K562 (cell line): ENCODE results near the gene OPCML. TPM values are rescaled to one million over a fixed set of nuclear protein-coding genes. Genes with fewer than 3 reads are reported as not detected.
"Not testable (repeated sequence)": the region's sequence is repeated elsewhere in the genome, so short reads cannot be mapped to it uniquely, and the experiment has no call there.

Source experiments
- ATAC-seq: fragments of 200-7000 bp; cut with Tn5 transposase; 3 replicates; pipeline ENCODE4 v1.9.1; 2020; ENCODE audit warnings: moderate library complexity
- BruUV-seq: library from RNA; stranded (reverse); fragments of 400-500 nt; replicated peaks from 2 replicates; lab custom pipeline; 2021; lab: Mats Ljungman, UMichigan
- CTCF ChIA-PET: fragments of 300-600 bp; formaldehyde crosslinking; extraction: SDS; loops from one replicate; lab custom pipeline; 2021; ENCODE audit warnings: low intra/inter-chr PET ratio; lab: Yijun Ruan, JAX
- POLR2A ChIA-PET: fragments of 300-600, 350-650 bp; sonication (Branson Sonifier 250); formaldehyde crosslinking; extraction: SDS; loops from one replicate; lab custom pipeline; 2021; ENCODE audit warnings: antibody characterized with exemption, inconsistent platforms; lab: Yijun Ruan, JAX
- DNase-seq, 4 experiments: peaks; one replicate each; pipeline versions ENCODE4 v3.0.0 to v3.0.0-alpha.2; 2011 to 2018; ENCODE audit warnings: low spot score in 3 of 4, mixed read lengths in 3 of 4; ENCODE audit errors: extremely low read depth in 1 of 4
- FAIRE-seq: peaks from 2 replicates; lab custom pipeline; 2011; peaks lifted over from hg19 to GRCh38; lab: Jason Lieb, UNC
- H2AFZ ChIP-seq: 2 replicates; pipeline ENCODE4 v1.6.0; 2011; ENCODE audit warnings: low read depth, low read length, control low read depth, inconsistent platforms
- H3K27ac ChIP-seq: fragments of 200-600 bp; 3 replicates; pipeline ENCODE4 v1.8.0; 2011; ENCODE audit warnings: low read depth, mild to moderate bottlenecking, control low read depth, inconsistent platforms, low read length, moderate library complexity, mixed read lengths; ENCODE audit errors: extremely low read depth
- H3K27me3 ChIP-seq, 2 experiments: fragments of 300-600 bp in 1 of 2; 2 replicates in 1 of 2; 3 replicates in 1 of 2; pipeline versions ENCODE4 v1.6.0 to v1.8.0; 2011; ENCODE audit warnings: inconsistent platforms in 2 of 2, low read length in 2 of 2, mild to moderate bottlenecking in 1 of 2, mixed read lengths in 1 of 2, moderate library complexity in 1 of 2; ENCODE audit not compliant: control insufficient read depth in 2 of 2, insufficient read depth in 2 of 2
- H3K36me3 ChIP-seq: fragments of 300-600 bp; 3 replicates; pipeline ENCODE4 v1.8.0; 2011; ENCODE audit warnings: mild to moderate bottlenecking, low read length, inconsistent platforms; ENCODE audit not compliant: control insufficient read depth, insufficient read depth
- H3K4me1 ChIP-seq, 2 experiments: fragments of 200-600 bp in 1 of 2; replicated peaks in 1 of 2; 2 replicates in 1 of 2; 3 replicates in 1 of 2; pipeline versions ENCODE4 v1.5.1 to v1.8.0; 2011; ENCODE audit warnings: inconsistent platforms in 2 of 2, low read length in 2 of 2, mild to moderate bottlenecking in 1 of 2, mixed read lengths in 1 of 2, moderate library complexity in 1 of 2; ENCODE audit not compliant: control insufficient read depth in 2 of 2, insufficient read depth in 2 of 2
- H3K4me2 ChIP-seq: 2 replicates; pipeline ENCODE4 v1.6.1; 2011; ENCODE audit warnings: low read length, control low read depth, inconsistent platforms, mixed read lengths; ENCODE audit not compliant: insufficient read depth
- H3K4me3 ChIP-seq: fragments of 200-600 bp; sonication (generic), shearing (Covaris generic); 2 replicates; pipeline ENCODE4 v1.5.1; 2016; ENCODE audit warnings: control low read depth, inconsistent platforms
- H3K79me2 ChIP-seq: fragments of 200-600 bp; 3 replicates; pipeline ENCODE4 v1.8.0; 2011; ENCODE audit warnings: low read length, inconsistent platforms; ENCODE audit not compliant: control insufficient read depth, insufficient read depth
- H3K9ac ChIP-seq, 2 experiments: 2 replicates each; pipeline versions ENCODE4 v1.6.0 to v1.6.1; 2011; ENCODE audit warnings: low read depth in 2 of 2, low read length in 2 of 2, control low read depth in 1 of 2, inconsistent platforms in 1 of 2, mild to moderate bottlenecking in 1 of 2, mixed read lengths in 1 of 2; ENCODE audit not compliant: insufficient read depth in 1 of 2
- H3K9me1 ChIP-seq: one replicate; pipeline ENCODE4 v1.6.0; 2011; ENCODE audit warnings: inconsistent platforms, mild to moderate bottlenecking, low read length, moderate library complexity; ENCODE audit not compliant: control insufficient read depth, insufficient read depth
- H3K9me3 ChIP-seq: replicated peaks from 2 replicates; pipeline ENCODE4 v1.5.1; 2011; ENCODE audit warnings: low read depth, low read length, inconsistent platforms; ENCODE audit not compliant: control insufficient read depth, insufficient read depth
- H4K20me1 ChIP-seq: replicated peaks from 2 replicates; pipeline ENCODE4 v1.6.1; 2011; ENCODE audit warnings: low read length, inconsistent platforms, mixed read lengths; ENCODE audit not compliant: control insufficient read depth, insufficient read depth
- CBX3 ChIP-seq, 2 experiments: IDR thresholded peaks; 1 replicate in 1 of 2; 2 replicates in 1 of 2; pipeline ENCODE4 v1.6.1; 2012; ENCODE audit warnings: inconsistent platforms in 2 of 2, low read length in 2 of 2, borderline replicate concordance in 1 of 2, control low read depth in 1 of 2
- ETS2 ChIP-seq: IDR thresholded peaks from 2 replicates; pipeline ENCODE4 v1.6.1; 2016; ENCODE audit warnings: borderline replicate concordance, missing genetic modification characterization, mild to moderate bottlenecking, moderate library complexity, missing compliant biosample characterization; ENCODE audit not compliant: poor library complexity, severe bottlenecking
- FOXJ2 ChIP-seq: fragments of 200-800 bp; sonication (Bioruptor generic); IDR thresholded peaks from 2 replicates; pipeline ENCODE4 v1.6.1; 2016; ENCODE audit warnings: missing genetic modification characterization, missing compliant biosample characterization
- GTF2B ChIP-seq: IDR thresholded peaks from 2 replicates; pipeline ENCODE4 v1.6.1; 2011; ENCODE audit not compliant: insufficient read length; ENCODE audit errors: extremely low read depth
- MIER1 ChIP-seq: fragments of 450-650 bp; IDR thresholded peaks from 2 replicates; pipeline ENCODE4 v1.6.1; 2016; ENCODE audit warnings: antibody characterized with exemption, mild to moderate bottlenecking, low read depth
- NFIC ChIP-seq: fragments of 450-650 bp; IDR thresholded peaks from 2 replicates; pipeline ENCODE4 v1.6.1; 2017; ENCODE audit warnings: mild to moderate bottlenecking, inconsistent platforms
- PYGO2 ChIP-seq: fragments of 450-650 bp; IDR thresholded peaks from 2 replicates; pipeline ENCODE4 v1.6.1; 2016; ENCODE audit warnings: mild to moderate bottlenecking, missing genetic modification characterization, moderate library complexity, missing compliant biosample characterization
- RBM14 ChIP-seq: fragments of 200-400 bp; formaldehyde crosslinking; IDR thresholded peaks from 2 replicates; pipeline ENCODE4 v1.6.1; 2018; ENCODE audit warnings: low read depth, mild to moderate bottlenecking, low read length, moderate library complexity, borderline replicate concordance; ENCODE audit not compliant: insufficient read depth
- TRIM24 ChIP-seq, 2 experiments: fragments of 450-650 bp; IDR thresholded peaks; 2 replicates each; pipeline ENCODE4 v1.6.1; 2016
- ZFP91 ChIP-seq: sonication (generic); formaldehyde crosslinking; IDR thresholded peaks from 2 replicates; pipeline ENCODE4 v1.8.0; 2022; ENCODE audit warnings: mild to moderate bottlenecking, missing genetic modification reagents
- ZNF174 ChIP-seq: fragments of 250-450 bp; sonication (Bioruptor Pico); IDR thresholded peaks from 2 replicates; pipeline ENCODE4 v1.4.0; 2020; ENCODE audit warnings: mild to moderate bottlenecking
- ZNF77 ChIP-seq: fragments of 250-450 bp; sonication (Bioruptor Pico); IDR thresholded peaks from 2 replicates; pipeline ENCODE4 v1.5.0; 2020
- WGBS: fragments of 100-300 bp; shearing (Covaris generic); methylation state at CpG from one replicate; pipeline ENCODE4 v1.1.6; 2016; ENCODE audit warnings: low coverage, mixed read lengths; ENCODE audit not compliant: insufficient coverage; ENCODE audit errors: missing lambda C conversion rate; 5-methylcytosine and 5-hydroxymethylcytosine counted together
- in situ Hi-C: fragments of 300-500 bp; cut with MboI; formaldehyde crosslinking; loops from 4 replicates; pipeline ENCODE4 v1.15.0; 2018; ENCODE audit warnings: inconsistent platforms, mixed read lengths
- intact Hi-C: fragments of 100-400 bp; cut with micrococcal nuclease; formaldehyde crosslinking; loops from 2 replicates; pipeline ENCODE4 v1.14.2; 2022
- polyA plus RNA-seq, 8 experiments: library from polyadenylated mRNA; depleted of rRNA in 4 of 8; stranded (reverse) in 5 of 8; unstranded in 3 of 8; fragments of >200 nt; fragmentation: Nextera tagmentation in 2 of 8; fragmentation: Illumina TruSeq in 1 of 8; extraction: Ambion mirVana in 2 of 8; extraction: Trizol in 1 of 8; gene quantifications; 2 replicates each; pipeline versions ENCODE4 v1.2.1 to v1.2.3, GENCODE V29; 2011 to 2014; ENCODE audit warnings: inconsistent platforms in 1 of 8, missing spikeins in 1 of 8
- total RNA-seq, 7 experiments: library from RNA; depleted of rRNA in 6 of 7; stranded (reverse); fragments of >200 nt in 6 of 7; fragmentation: Illumina TruSeq in 2 of 7; extraction: Trizol in 2 of 7; gene quantifications; 2 replicates each; pipeline versions ENCODE4 v1.2.1 to v1.2.3, GENCODE V29; 2011 to 2021; ENCODE audit warnings: low replicate concordance in 1 of 7

Gene OPCML
- total and polyA plus RNA-seq, 9 of the 15 experiments (the other 6 are each of a cell fraction or from before 2014, with no cell fraction given), result not detected

- ATAC-seq, result no peak
- Histone ChIP-seq H2AFZ (no peak overlapping the region), H3K36me3 (no peaks in the 10 kb centered on the region), H3K4me3 (no peak overlapping the region), H3K27ac (no peak overlapping the region), H3K9ac (no peak overlapping the region), H3K27me3 (no peaks in the 10 kb centered on the region), H3K4me1 (no peaks in the 10 kb centered on the region), H3K9me1 (no peaks in the 10 kb centered on the region), H3K4me2 (no peak overlapping the region), H4K20me1 (no peaks in the 10 kb centered on the region), H3K79me2 (no peaks in the 10 kb centered on the region), H3K9me3 (no peaks in the 10 kb centered on the region)
- WGBS, result 0% methylated on average over 2 of the region's 4 CpGs
- in situ Hi-C loops (no loop called here), intact Hi-C loops (no loop called here)
- FAIRE-seq, result no peak
- TF ChIP-seq FOXJ2 (no peak), TRIM24 (IDR thresholded peaks at IDR 0.05) (no peak), CBX3 (IDR thresholded peaks at IDR 0.05; ENCODE audit: borderline replicate concordance in 1 of 2, low read length in 2 of 2) (no peak), RBM14 (no peak), ETS2 (tag) (no peak), MIER1 (no peak), ZFP91 (CRISPR knock-in tag) (no peak), ZNF174 (CRISPR knock-in tag) (no peak), PYGO2 (tag) (no peak), ZNF77 (CRISPR knock-in tag) (no peak), NFIC (no peak), GTF2B (no peak)
- ChIA-PET POLR2A (no interaction called here), CTCF (no interaction called here)
- no peak for DNase-seq
- no TSS peak for BruUV-seq
Measured at GRCh38 chr11:132373405-132374143, 1158.7 kb downstream of the OPCML start.

GRCh38 chr11:132370114-132370513 is 1162.2 kb downstream of the OPCML start:
- H3K79me2 ChIP-seq, H3K36me3 ChIP-seq, FAIRE-seq, H3K4me2 ChIP-seq, POLR2A ChIA-PET, H3K9me1 ChIP-seq, DNase-seq, H3K27me3 ChIP-seq, H3K4me3 ChIP-seq, ATAC-seq, BruUV-seq, H3K27ac ChIP-seq, H3K9me3 ChIP-seq, H3K4me1 ChIP-seq, in situ Hi-C loops, H4K20me1 ChIP-seq, CTCF ChIA-PET, intact Hi-C loops, H2AFZ ChIP-seq, H3K9ac ChIP-seq: not testable (repeated sequence)
